HepG2 (cell line): Measurements from ENCODE around the gene EMP2. TPM values are rescaled to one million over a fixed set of nuclear protein-coding genes. Genes with fewer than 3 reads are reported as not detected.

Experiments used
- AGO1 ChIP-seq: fragments of 200-400 bp; formaldehyde crosslinking; IDR thresholded peaks from 2 replicates; pipeline ENCODE4 v1.6.1; 2017; ENCODE audit warnings: mild to moderate bottlenecking, low read depth, low read length, moderate library complexity; ENCODE audit not compliant: poor library complexity, severe bottlenecking
- CBX1 ChIP-seq: IDR thresholded peaks from one replicate; pipeline ENCODE4 v1.6.1; 2016; ENCODE audit warnings: antibody characterized with exemption, low read depth
- CC2D1A ChIP-seq: sonication (generic); formaldehyde crosslinking; IDR thresholded peaks from 2 replicates; pipeline ENCODE4 v1.8.1; 2023; ENCODE audit warnings: mild to moderate bottlenecking, missing genetic modification reagents
- ETV5 ChIP-seq: IDR thresholded peaks from 2 replicates; pipeline ENCODE4 v1.6.1; 2018; ENCODE audit warnings: missing biosample characterization, missing genetic modification reagents, inconsistent platforms, borderline replicate concordance
- HCFC1 ChIP-seq: fragments of 150-350 bp; IDR thresholded peaks from 2 replicates; pipeline ENCODE4 v1.6.1; 2014; ENCODE audit warnings: low read depth, low read length
- MAFG ChIP-seq: sonication (generic); formaldehyde crosslinking; IDR thresholded peaks from 2 replicates; pipeline ENCODE4 v1.5.1; 2020; ENCODE audit warnings: mild to moderate bottlenecking, missing genetic modification reagents
- NAIF1 ChIP-seq: sonication (generic); formaldehyde crosslinking; IDR thresholded peaks from 2 replicates; pipeline ENCODE4 v1.5.0; 2020; ENCODE audit warnings: mild to moderate bottlenecking, missing genetic modification reagents, borderline replicate concordance
- PRMT3 ChIP-seq: sonication (generic); formaldehyde crosslinking; IDR thresholded peaks from 2 replicates; pipeline ENCODE4 v1.8.1; 2022; ENCODE audit warnings: low read depth, mild to moderate bottlenecking, moderate library complexity, missing genetic modification reagents, borderline replicate concordance
- RAD51 ChIP-seq: fragments of 450-650 bp; IDR thresholded peaks from 2 replicates; pipeline ENCODE4 v1.6.1; 2016; ENCODE audit warnings: borderline replicate concordance
- RELA ChIP-seq: sonication (generic); formaldehyde crosslinking; IDR thresholded peaks from 2 replicates; pipeline ENCODE4 v1.4.0; 2020; ENCODE audit warnings: missing genetic modification reagents
- ZFP36 ChIP-seq: fragments of 150-350 bp; IDR thresholded peaks from 2 replicates; pipeline ENCODE4 v1.6.1; 2018; ENCODE audit warnings: borderline replicate concordance, low read length, low read depth; ENCODE audit not compliant: partially characterized antibody
- ZKSCAN8 ChIP-seq: IDR thresholded peaks from 2 replicates; pipeline ENCODE4 v1.6.1; 2016; ENCODE audit warnings: borderline replicate concordance, missing genetic modification reagents, missing compliant biosample characterization
- ZNF343 ChIP-seq: sonication (generic); formaldehyde crosslinking; IDR thresholded peaks from 2 replicates; pipeline ENCODE4 v1.4.0; 2020; ENCODE audit warnings: mild to moderate bottlenecking, missing genetic modification reagents
- polyA plus RNA-seq, 8 experiments: library from polyadenylated mRNA; depleted of rRNA in 3 of 8; stranded (reverse) in 7 of 8; unstranded in 1 of 8; fragments of >200 nt; fragmentation: Illumina TruSeq in 4 of 8; extraction: Trizol in 4 of 8; gene quantifications; 2 replicates each; pipeline versions ENCODE4 v1.2.1 to v1.2.3, GENCODE V29; 2011 to 2016; ENCODE audit warnings: low read depth in 4 of 8, missing spikeins in 1 of 8, mixed read lengths in 1 of 8; ENCODE audit not compliant: insufficient read depth in 1 of 8
- total RNA-seq, 5 experiments: library from RNA; depleted of rRNA; stranded (reverse); fragments of >200 nt; fragmentation: Illumina TruSeq; extraction: Trizol; gene quantifications; 2 replicates each; pipeline ENCODE4 v1.2.3, GENCODE V29; 2016; ENCODE audit warnings: low read depth in 1 of 5
- TF ChIP-seq, protein P1 (sequence below): sonication (generic); formaldehyde crosslinking; IDR thresholded peaks from 2 replicates; pipeline ENCODE4 v1.5.0; 2020; ENCODE audit warnings: missing genetic modification reagents
- TF ChIP-seq, protein P2 (sequence below): fragments of 450-650 bp; IDR thresholded peaks from 2 replicates; pipeline ENCODE4 v1.6.1; 2017; ENCODE audit warnings: mild to moderate bottlenecking
- TF ChIP-seq, protein P3 (sequence below): sonication (generic); formaldehyde crosslinking; IDR thresholded peaks from 2 replicates; pipeline ENCODE4 v1.4.0; 2020; ENCODE audit warnings: low read depth, missing genetic modification reagents
- TF ChIP-seq, protein P4 (sequence below): sonication (generic); formaldehyde crosslinking; conservative IDR thresholded peaks from 2 replicates; pipeline ENCODE4 v1.4.0; 2020; ENCODE audit warnings: mild to moderate bottlenecking, missing genetic modification reagents, moderate library complexity

The EMP2 gene
- total and polyA plus RNA-seq, 2 of the 13 experiments (the other 11 are each of a cell fraction or from before 2014, with no cell fraction given), result 24.6 to 91.2 TPM

DNA sequence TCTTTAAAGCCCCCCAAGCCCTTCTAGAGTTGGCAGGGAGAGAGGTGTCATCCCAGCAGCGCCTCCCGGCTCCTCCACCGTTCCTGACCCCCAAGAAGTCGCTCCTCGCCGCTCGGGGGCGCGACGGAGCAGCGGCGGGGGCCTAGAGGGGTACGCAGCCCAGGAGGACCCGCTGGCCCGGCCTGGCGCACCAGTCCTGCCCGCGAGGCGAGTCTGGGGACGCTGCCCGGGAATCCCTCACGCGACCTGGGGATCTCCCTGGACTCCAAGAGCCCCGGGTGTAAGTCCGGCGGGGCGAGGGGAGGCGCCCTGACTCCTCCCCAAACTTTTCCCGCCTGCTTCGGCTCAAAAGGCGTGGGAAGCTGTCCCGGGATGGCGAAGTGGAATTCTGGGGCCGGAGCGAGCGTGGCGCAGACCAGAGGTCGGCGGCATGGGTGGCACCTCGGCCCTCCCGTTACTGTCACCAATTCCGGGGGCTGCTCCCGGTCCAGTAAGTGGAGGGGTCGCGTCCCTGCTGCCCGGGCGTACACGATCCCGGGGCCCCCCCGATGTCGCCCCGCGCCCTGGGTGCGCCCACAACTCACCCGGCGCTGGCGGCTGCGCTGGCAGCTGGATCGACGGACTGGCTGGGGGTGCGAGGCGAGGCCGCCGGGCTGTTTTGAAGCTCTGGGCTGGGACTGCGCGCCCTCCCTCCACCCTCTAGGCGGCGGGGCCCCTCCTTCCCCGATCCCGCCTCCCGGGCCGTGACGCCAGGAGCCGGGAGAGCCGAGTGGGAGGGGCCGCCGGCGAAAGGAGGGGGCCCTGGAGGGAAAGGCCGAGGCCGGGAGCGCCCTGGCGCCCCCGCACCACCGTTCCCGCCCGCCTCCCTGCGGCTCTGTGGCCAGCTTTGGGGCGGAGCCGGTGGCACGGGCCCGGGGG is at the start of gene EMP2 (continued):
- TF ChIP-seq ETV5 (CRISPR knock-in tag), result peak; percentile 47; the same call in 1 of the 2 replicates
- TF ChIP-seq, protein P1, sequence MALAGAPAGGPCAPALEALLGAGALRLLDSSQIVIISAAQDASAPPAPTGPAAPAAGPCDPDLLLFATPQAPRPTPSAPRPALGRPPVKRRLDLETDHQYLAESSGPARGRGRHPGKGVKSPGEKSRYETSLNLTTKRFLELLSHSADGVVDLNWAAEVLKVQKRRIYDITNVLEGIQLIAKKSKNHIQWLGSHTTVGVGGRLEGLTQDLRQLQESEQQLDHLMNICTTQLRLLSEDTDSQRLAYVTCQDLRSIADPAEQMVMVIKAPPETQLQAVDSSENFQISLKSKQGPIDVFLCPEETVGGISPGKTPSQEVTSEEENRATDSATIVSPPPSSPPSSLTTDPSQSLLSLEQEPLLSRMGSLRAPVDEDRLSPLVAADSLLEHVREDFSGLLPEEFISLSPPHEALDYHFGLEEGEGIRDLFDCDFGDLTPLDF (CRISPR knock-in tag), result peak; percentile 93
- TF ChIP-seq ZFP36, result no peak
- TF ChIP-seq RAD51, result no peak
- TF ChIP-seq, protein P2, sequence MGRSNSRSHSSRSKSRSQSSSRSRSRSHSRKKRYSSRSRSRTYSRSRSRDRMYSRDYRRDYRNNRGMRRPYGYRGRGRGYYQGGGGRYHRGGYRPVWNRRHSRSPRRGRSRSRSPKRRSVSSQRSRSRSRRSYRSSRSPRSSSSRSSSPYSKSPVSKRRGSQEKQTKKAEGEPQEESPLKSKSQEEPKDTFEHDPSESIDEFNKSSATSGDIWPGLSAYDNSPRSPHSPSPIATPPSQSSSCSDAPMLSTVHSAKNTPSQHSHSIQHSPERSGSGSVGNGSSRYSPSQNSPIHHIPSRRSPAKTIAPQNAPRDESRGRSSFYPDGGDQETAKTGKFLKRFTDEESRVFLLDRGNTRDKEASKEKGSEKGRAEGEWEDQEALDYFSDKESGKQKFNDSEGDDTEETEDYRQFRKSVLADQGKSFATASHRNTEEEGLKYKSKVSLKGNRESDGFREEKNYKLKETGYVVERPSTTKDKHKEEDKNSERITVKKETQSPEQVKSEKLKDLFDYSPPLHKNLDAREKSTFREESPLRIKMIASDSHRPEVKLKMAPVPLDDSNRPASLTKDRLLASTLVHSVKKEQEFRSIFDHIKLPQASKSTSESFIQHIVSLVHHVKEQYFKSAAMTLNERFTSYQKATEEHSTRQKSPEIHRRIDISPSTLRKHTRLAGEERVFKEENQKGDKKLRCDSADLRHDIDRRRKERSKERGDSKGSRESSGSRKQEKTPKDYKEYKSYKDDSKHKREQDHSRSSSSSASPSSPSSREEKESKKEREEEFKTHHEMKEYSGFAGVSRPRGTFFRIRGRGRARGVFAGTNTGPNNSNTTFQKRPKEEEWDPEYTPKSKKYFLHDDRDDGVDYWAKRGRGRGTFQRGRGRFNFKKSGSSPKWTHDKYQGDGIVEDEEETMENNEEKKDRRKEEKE, result no peak
- TF ChIP-seq HCFC1, result no peak
- TF ChIP-seq AGO1, result peak; percentile 75
- 0 out of 2 replicates have a peak, but pooled peaks have one; percentile 47 for TF ChIP-seq CC2D1A
- TF ChIP-seq RELA (CRISPR knock-in tag), result peak; percentile 32; the same call in 1 of the 2 replicates
- TF ChIP-seq, protein P3, sequence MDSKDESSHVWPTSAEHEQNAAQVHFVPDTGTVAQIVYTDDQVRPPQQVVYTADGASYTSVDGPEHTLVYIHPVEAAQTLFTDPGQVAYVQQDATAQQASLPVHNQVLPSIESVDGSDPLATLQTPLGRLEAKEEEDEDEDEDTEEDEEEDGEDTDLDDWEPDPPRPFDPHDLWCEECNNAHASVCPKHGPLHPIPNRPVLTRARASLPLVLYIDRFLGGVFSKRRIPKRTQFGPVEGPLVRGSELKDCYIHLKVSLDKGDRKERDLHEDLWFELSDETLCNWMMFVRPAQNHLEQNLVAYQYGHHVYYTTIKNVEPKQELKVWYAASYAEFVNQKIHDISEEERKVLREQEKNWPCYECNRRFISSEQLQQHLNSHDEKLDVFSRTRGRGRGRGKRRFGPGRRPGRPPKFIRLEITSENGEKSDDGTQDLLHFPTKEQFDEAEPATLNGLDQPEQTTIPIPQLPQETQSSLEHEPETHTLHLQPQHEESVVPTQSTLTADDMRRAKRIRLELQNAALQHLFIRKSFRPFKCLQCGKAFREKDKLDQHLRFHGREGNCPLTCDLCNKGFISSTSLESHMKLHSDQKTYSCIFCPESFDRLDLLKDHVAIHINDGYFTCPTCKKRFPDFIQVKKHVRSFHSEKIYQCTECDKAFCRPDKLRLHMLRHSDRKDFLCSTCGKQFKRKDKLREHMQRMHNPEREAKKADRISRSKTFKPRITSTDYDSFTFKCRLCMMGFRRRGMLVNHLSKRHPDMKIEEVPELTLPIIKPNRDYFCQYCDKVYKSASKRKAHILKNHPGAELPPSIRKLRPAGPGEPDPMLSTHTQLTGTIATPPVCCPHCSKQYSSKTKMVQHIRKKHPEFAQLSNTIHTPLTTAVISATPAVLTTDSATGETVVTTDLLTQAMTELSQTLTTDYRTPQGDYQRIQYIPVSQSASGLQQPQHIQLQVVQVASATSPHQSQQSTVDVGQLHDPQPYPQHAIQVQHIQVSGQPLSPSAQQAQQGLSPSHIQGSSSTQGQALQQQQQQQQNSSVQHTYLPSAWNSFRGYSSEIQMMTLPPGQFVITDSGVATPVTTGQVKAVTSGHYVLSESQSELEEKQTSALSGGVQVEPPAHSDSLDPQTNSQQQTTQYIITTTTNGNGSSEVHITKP (CRISPR knock-in tag), result peak; percentile 54; the same call in 1 of the 2 replicates
- TF ChIP-seq, protein P4, sequence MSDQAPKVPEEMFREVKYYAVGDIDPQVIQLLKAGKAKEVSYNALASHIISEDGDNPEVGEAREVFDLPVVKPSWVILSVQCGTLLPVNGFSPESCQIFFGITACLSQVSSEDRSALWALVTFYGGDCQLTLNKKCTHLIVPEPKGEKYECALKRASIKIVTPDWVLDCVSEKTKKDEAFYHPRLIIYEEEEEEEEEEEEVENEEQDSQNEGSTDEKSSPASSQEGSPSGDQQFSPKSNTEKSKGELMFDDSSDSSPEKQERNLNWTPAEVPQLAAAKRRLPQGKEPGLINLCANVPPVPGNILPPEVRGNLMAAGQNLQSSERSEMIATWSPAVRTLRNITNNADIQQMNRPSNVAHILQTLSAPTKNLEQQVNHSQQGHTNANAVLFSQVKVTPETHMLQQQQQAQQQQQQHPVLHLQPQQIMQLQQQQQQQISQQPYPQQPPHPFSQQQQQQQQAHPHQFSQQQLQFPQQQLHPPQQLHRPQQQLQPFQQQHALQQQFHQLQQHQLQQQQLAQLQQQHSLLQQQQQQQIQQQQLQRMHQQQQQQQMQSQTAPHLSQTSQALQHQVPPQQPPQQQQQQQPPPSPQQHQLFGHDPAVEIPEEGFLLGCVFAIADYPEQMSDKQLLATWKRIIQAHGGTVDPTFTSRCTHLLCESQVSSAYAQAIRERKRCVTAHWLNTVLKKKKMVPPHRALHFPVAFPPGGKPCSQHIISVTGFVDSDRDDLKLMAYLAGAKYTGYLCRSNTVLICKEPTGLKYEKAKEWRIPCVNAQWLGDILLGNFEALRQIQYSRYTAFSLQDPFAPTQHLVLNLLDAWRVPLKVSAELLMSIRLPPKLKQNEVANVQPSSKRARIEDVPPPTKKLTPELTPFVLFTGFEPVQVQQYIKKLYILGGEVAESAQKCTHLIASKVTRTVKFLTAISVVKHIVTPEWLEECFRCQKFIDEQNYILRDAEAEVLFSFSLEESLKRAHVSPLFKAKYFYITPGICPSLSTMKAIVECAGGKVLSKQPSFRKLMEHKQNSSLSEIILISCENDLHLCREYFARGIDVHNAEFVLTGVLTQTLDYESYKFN (CRISPR knock-in tag), result peak; percentile 78
- no peak for TF ChIP-seq PRMT3 (CRISPR knock-in tag)
- TF ChIP-seq NAIF1 (CRISPR knock-in tag), result peak; percentile 43; the same call in 1 of the 2 replicates
- TF ChIP-seq ZKSCAN8, result peak; percentile 51
- no peak for TF ChIP-seq MAFG
- TF ChIP-seq ZNF343 (CRISPR knock-in tag), result peak; percentile 95
- no peak for TF ChIP-seq CBX1
